Thymus (tissue), 11 donors: Measurements from ENCODE around the gene SMPD1. TPM values are rescaled to one million over a fixed set of nuclear protein-coding genes. Genes with fewer than 3 reads are reported as not detected.
"Not testable (repeated sequence)": the region's sequence is repeated elsewhere in the genome, so short reads cannot be mapped to it uniquely, and the experiment has no call there.

Experiments used
- DNase-seq, 9 donors: peaks; one replicate each; pipeline ENCODE4 v3.0.0-alpha.2; 2013; ENCODE audit warnings: low spot score in 9 of 9, low read depth in 6 of 9, missing footprints in 1 of 9
- H3K27ac ChIP-seq, 2 donors: one replicate each; pipeline ENCODE4 v1.5.1; 2013; ENCODE audit warnings: control low read depth in 1 of 2, low read depth in 1 of 2, low read length in 1 of 2, mild to moderate bottlenecking in 1 of 2, moderate library complexity in 1 of 2
- H3K27me3 ChIP-seq, 2 donors: one replicate each; pipeline ENCODE4 v1.5.1; 2013; ENCODE audit warnings: low read length in 1 of 2; ENCODE audit not compliant: control insufficient read depth in 2 of 2, insufficient read depth in 1 of 2
- H3K36me3 ChIP-seq, 2 donors: one replicate each; pipeline ENCODE4 v1.5.1; 2013; ENCODE audit warnings: low read length in 1 of 2, mild to moderate bottlenecking in 1 of 2, moderate library complexity in 1 of 2; ENCODE audit not compliant: control insufficient read depth in 2 of 2, insufficient read depth in 2 of 2
- H3K4me1 ChIP-seq, 2 donors: one replicate each; pipeline ENCODE4 v1.5.1; 2013; ENCODE audit warnings: low read length in 2 of 2; ENCODE audit not compliant: control insufficient read depth in 2 of 2, insufficient read depth in 2 of 2
- H3K4me3 ChIP-seq, 2 donors: one replicate each; pipeline ENCODE4 v1.5.1; 2013; ENCODE audit warnings: low read length in 2 of 2, control low read depth in 1 of 2, mild to moderate bottlenecking in 1 of 2
- H3K9me3 ChIP-seq, 2 donors: one replicate each; pipeline ENCODE4 v1.5.1; 2013; ENCODE audit warnings: low read length in 1 of 2, mild to moderate bottlenecking in 1 of 2; ENCODE audit not compliant: control insufficient read depth in 2 of 2, insufficient read depth in 1 of 2
- WGBS: extraction: QIAGEN DNeasy Blood & Tissue Kit; methylation state at CpG from one replicate; pipeline ENCODE4 v1.1.7; 2013; 5-methylcytosine and 5-hydroxymethylcytosine counted together
- polyA plus RNA-seq: library from polyadenylated mRNA; stranded (reverse); fragments of 200-250 nt; gene quantifications from one replicate; pipeline ENCODE4 v1.2.3, GENCODE V29; 2013
- total RNA-seq: library from RNA; stranded (reverse); fragments of 120-200 nt; gene quantifications from one replicate; pipeline ENCODE4 v1.2.4, GENCODE V29; 2013
- donor health status: healthy.

Gene SMPD1
- total and polyA plus RNA-seq, 2 donors, result 17.4 to 68.8 TPM

GRCh38 chr11:6385046-6385777, 5.1 kb upstream of the SMPD1 start:
- no peaks in the 10 kb centered on the region for H3K9me3 ChIP-seq
- 90% methylated on average over 7 of the region's 7 CpGs for WGBS

GRCh38 chr11:6387811-6388599, 2.3 kb upstream of the SMPD1 start:
- H3K4me1 ChIP-seq, result peaks cover 17 to 32% of the 10 kb centered on the region in 2 donors
- 93% methylated on average over 12 of the region's 12 CpGs for WGBS
- no peak overlapping the region for H3K27ac ChIP-seq
- H3K4me3 ChIP-seq, result no peak overlapping the region
- peaks cover 0 to 10% of the 10 kb centered on the region in 2 donors for H3K36me3 ChIP-seq
- no peaks in the 10 kb centered on the region for H3K27me3 ChIP-seq
- H3K9me3 ChIP-seq, result no peaks in the 10 kb centered on the region
- DNase-seq, result no peak

More at GRCh38 chr11:6385046-6385777, 5.1 kb upstream of the SMPD1 start:
- Histone ChIP-seq H3K27ac (no peak overlapping the region), H3K4me1 (peaks cover 8 to 11% of the 10 kb centered on the region in 2 donors), H3K4me3 (no peak overlapping the region), H3K36me3 (no peaks in the 10 kb centered on the region), H3K27me3 (no peaks in the 10 kb centered on the region)
- no peak for DNase-seq

GRCh38 chr11:6388748-6389147, 1.5 kb upstream of the SMPD1 start:
- no peak for DNase-seq
- Histone ChIP-seq H3K36me3 (peaks cover 0 to 18% of the 10 kb centered on the region in 2 donors), H3K27ac (no peak overlapping the region), H3K4me1 (peaks cover 23 to 36% of the 10 kb centered on the region in 2 donors), H3K4me3 (no peak overlapping the region), H3K27me3 (no peaks in the 10 kb centered on the region), H3K9me3 (no peaks in the 10 kb centered on the region)
- 99% methylated on average over 1 of the region's 1 CpG for WGBS

GRCh38 chr11:6390718-6391469, 620 bp downstream of the SMPD1 start:
- Histone ChIP-seq H3K27ac (peak overlapping the region; percentile 77 to 82), H3K4me3 (peak overlapping the region; percentile 73 to 84), H3K4me1 (peaks cover 23 to 41% of the 10 kb centered on the region in 2 donors), H3K9me3 (no peaks in the 10 kb centered on the region), H3K36me3 (peaks cover 20 to 39% of the 10 kb centered on the region in 2 donors), H3K27me3 (no peaks in the 10 kb centered on the region)
- WGBS, result 44% methylated on average over 19 of the region's 19 CpGs
- DNase-seq, result no peak

- H3K4me3 ChIP-seq, result peak overlapping the region; percentile 73 to 84
- WGBS, result 89% methylated on average over 18 of the region's 18 CpGs
- no peak for DNase-seq
- H3K27ac ChIP-seq, result peak overlapping the region in 1 of 2 donors; percentile 82
- H3K36me3 ChIP-seq, result peaks cover 20 to 40% of the 10 kb centered on the region in 2 donors
- H3K9me3 ChIP-seq, result no peaks in the 10 kb centered on the region
- H3K27me3 ChIP-seq, result no peaks in the 10 kb centered on the region
- peaks cover 23 to 41% of the 10 kb centered on the region in 2 donors for H3K4me1 ChIP-seq
These were observed 1.4 kb downstream of the SMPD1 start for GRCh38 chr11:6391537-6392134.

GRCh38 chr11:6392251-6392650, 2.0 kb downstream of the SMPD1 start:
- not testable (repeated sequence) for DNase-seq, H3K27ac ChIP-seq, H3K27me3 ChIP-seq, H3K9me3 ChIP-seq
- Histone ChIP-seq H3K4me3 (peak overlapping the region; percentile 5 to 24), H3K4me1 (peaks cover 23 to 41% of the 10 kb centered on the region in 2 donors), H3K36me3 (peaks cover 24 to 40% of the 10 kb centered on the region in 2 donors)
- 91% methylated on average over 4 of the region's 4 CpGs for WGBS

GRCh38 chr11:6393989-6394670, 3.9 kb downstream of the SMPD1 start:
- WGBS, result 92% methylated on average over 16 of the region's 16 CpGs
- no peaks in the 10 kb centered on the region for H3K9me3 ChIP-seq
- H3K27ac ChIP-seq, result no peak overlapping the region
- peaks cover 32 to 46% of the 10 kb centered on the region in 2 donors for H3K36me3 ChIP-seq
- H3K4me3 ChIP-seq, result no peak overlapping the region
- H3K4me1 ChIP-seq, result peaks cover 25 to 53% of the 10 kb centered on the region in 2 donors
- DNase-seq, result no peak
- H3K27me3 ChIP-seq, result no peaks in the 10 kb centered on the region

- 96% methylated on average over 16 of the region's 16 CpGs for WGBS
- no peak for DNase-seq
- Histone ChIP-seq H3K36me3 (peaks cover 35 to 47% of the 10 kb centered on the region in 2 donors), H3K9me3 (no peaks in the 10 kb centered on the region), H3K4me1 (peaks cover 22 to 56% of the 10 kb centered on the region in 2 donors), H3K27me3 (no peaks in the 10 kb centered on the region), H3K4me3 (no peak overlapping the region), H3K27ac (peak overlapping the region in 1 of 2 donors; percentile 19)
These were observed 5.3 kb downstream of the SMPD1 start for GRCh38 chr11:6395470-6396060.
